Naive B cell (primary cell): ENCODE results near the gene STK39. TPM values are rescaled to one million over a fixed set of nuclear protein-coding genes. Genes with fewer than 3 reads are reported as not detected.

Experiments used
- ATAC-seq, 2 donors: fragments of 150-1000 bp; cut with Tn5 transposase; 2 replicates each; pipeline ENCODE4 v1.10.0; 2021; ENCODE audit warnings: low read depth in 2 of 2, mild to moderate bottlenecking in 2 of 2, moderate library complexity in 2 of 2
- DNase-seq: peaks from one replicate; pipeline ENCODE4 v3.0.0; 2022
- H3K27ac Mint-ChIP-seq, 6 donors: one replicate each; pipeline ENCODE4 v1.8.0; 2020 to 2022; ENCODE audit warnings: mild to moderate bottlenecking in 6 of 6, mixed read lengths in 6 of 6, moderate library complexity in 5 of 6, inconsistent platforms in 2 of 6
- H3K27me3 Mint-ChIP-seq, 3 donors: one replicate each; pipeline ENCODE4 v1.8.0; 2021 to 2022; ENCODE audit warnings: mixed read lengths in 3 of 3, mild to moderate bottlenecking in 1 of 3
- H3K36me3 Mint-ChIP-seq, 2 donors: one replicate each; pipeline ENCODE4 v1.8.0; 2020 to 2022; ENCODE audit warnings: mixed read lengths in 2 of 2, inconsistent platforms in 1 of 2, mild to moderate bottlenecking in 1 of 2
- H3K4me1 Mint-ChIP-seq, 3 donors: one replicate each; pipeline ENCODE4 v1.8.0; 2020 to 2022; ENCODE audit warnings: mixed read lengths in 3 of 3, inconsistent platforms in 1 of 3, mild to moderate bottlenecking in 1 of 3, moderate library complexity in 1 of 3
- H3K4me3 Mint-ChIP-seq, 8 donors: one replicate each; pipeline ENCODE4 v1.8.0; 2020 to 2022; ENCODE audit warnings: mild to moderate bottlenecking in 8 of 8, mixed read lengths in 8 of 8, moderate library complexity in 8 of 8, inconsistent platforms in 2 of 8
- H3K9me3 Mint-ChIP-seq, 7 donors: one replicate each; pipeline ENCODE4 v1.8.0; 2020 to 2022; ENCODE audit warnings: mixed read lengths in 7 of 7, mild to moderate bottlenecking in 5 of 7, inconsistent platforms in 2 of 7, moderate library complexity in 1 of 7
- polyA plus RNA-seq, 6 donors: library from polyadenylated mRNA; unstranded; fragments of 300-500 nt; fragmentation: Illumina TruSeq; gene quantifications; one replicate each; pipeline ENCODE4 v1.2.3, GENCODE V29; 2021; ENCODE audit warnings: low read depth in 6 of 6

STK39 gene
- polyA plus RNA-seq, 6 donors from 2014 or later, result 1.3 to 2.9 (median 1.5) TPM

DNA sequence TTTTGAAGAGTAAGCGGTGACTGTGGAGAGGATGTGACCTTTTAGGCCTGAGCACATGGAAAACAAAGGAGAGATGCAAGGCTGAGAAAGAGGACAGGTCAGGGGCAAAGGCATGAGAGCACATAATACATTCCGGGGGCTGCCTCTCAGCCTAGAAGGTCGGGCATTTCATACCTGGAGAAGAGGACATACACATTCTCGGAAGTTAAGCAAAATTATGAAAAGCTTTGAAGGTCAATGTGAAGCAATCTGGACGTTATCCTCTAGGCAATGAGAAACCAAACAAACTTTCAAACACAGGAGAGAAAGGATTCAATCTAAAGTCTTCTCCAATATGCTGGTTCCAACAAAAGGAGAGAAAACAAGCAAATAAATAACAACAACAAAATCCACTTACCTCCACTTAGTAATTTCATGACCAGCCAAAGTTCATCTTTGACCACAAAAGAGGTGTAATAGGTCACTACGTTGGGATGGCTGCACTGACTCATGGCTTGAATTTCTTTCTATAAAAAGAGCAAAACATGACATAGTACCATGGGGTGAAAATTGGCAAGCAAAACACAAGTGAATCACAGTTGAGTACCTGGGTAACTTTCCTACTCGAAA, 80.4 kb downstream of the STK39 start:
- DNase-seq (no peak), ATAC-seq (no peak)
- Mint-ChIP-seq H3K27ac (peak overlapping the region in 1 of 6 donors; percentile 53), H3K9me3 (no peaks in the 10 kb centered on the region), H3K36me3 (peaks cover 0 to 10% of the 10 kb centered on the region in 2 donors), H3K4me1 (peaks cover 17 to 23% (median 19%) of the 10 kb centered on the region in 3 donors), H3K27me3 (no peaks in the 10 kb centered on the region), H3K4me3 (no peak overlapping the region)

- Mint-ChIP-seq H3K9me3 (no peaks in the 10 kb centered on the region), H3K27me3 (no peaks in the 10 kb centered on the region), H3K36me3 (peaks cover 0 to 10% of the 10 kb centered on the region in 2 donors), H3K27ac (peak overlapping the region in 2 of 6 donors; percentile 39 to 53), H3K4me3 (no peak overlapping the region), H3K4me1 (peaks cover 17 to 23% (median 19%) of the 10 kb centered on the region in 3 donors)
- DNase-seq (no peak), ATAC-seq (peak in 1 of 2 donors; percentile 43)
Observed at GRCh38 chr2:168165985-168166901, 81.2 kb downstream of the STK39 start.

GRCh38 chr2:168165397-168165796, 82.0 kb downstream of the STK39 start:
- Mint-ChIP-seq H3K4me3 (no peak overlapping the region), H3K4me1 (peaks cover 15 to 19% (median 17%) of the 10 kb centered on the region in 3 donors), H3K36me3 (peaks cover 0 to 10% of the 10 kb centered on the region in 2 donors), H3K27ac (peak overlapping the region in 1 of 6 donors; percentile 39), H3K9me3 (no peaks in the 10 kb centered on the region), H3K27me3 (no peaks in the 10 kb centered on the region)
- DNase-seq (no peak), ATAC-seq (peak; percentile 35 to 50)

DNA sequence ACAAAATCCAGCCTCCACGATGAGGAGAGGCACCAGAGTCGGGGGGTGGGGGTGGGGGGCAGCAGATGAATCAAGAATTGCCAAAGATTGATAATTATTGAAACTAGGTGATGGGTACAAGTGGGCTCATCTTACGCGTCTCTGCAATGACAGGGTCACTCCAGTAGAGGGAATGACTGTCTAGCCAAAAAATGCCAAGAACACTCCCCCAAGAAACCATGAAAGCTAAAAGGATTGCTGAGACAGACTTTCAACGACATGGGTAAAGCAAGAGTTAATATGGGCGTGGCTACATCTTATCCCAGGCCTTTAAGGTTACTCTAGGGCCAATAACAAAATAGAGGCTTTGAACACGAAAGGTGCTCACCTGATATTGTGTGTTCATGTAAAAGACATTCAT, 86.5 kb downstream of the STK39 start:
- peaks cover 0 to 10% of the 10 kb centered on the region in 2 donors for H3K36me3 Mint-ChIP-seq
- no peak for ATAC-seq

GRCh38 chr2:168159754-168160585, 87.4 kb downstream of the STK39 start:
- Mint-ChIP-seq H3K9me3 (no peaks in the 10 kb centered on the region), H3K4me3 (no peak overlapping the region), H3K36me3 (peaks cover 0 to 16% of the 10 kb centered on the region in 2 donors), H3K4me1 (no peaks in the 10 kb centered on the region), H3K27me3 (no peaks in the 10 kb centered on the region), H3K27ac (peak overlapping the region in 1 of 6 donors; percentile 42)
- ATAC-seq (no peak), DNase-seq (no peak)

More for the DNA sequence above, 86.5 kb downstream of the STK39 start:
- Mint-ChIP-seq H3K9me3 (no peaks in the 10 kb centered on the region), H3K27ac (no peak overlapping the region), H3K4me1 (peaks cover 4 to 9% (median 6%) of the 10 kb centered on the region in 3 donors), H3K4me3 (no peak overlapping the region), H3K27me3 (no peaks in the 10 kb centered on the region)
- DNase-seq, result no peak

GRCh38 chr2:168158586-168158985, 88.8 kb downstream of the STK39 start:
- Mint-ChIP-seq H3K36me3 (peaks cover 0 to 11% of the 10 kb centered on the region in 2 donors), H3K27ac (no peak overlapping the region), H3K4me3 (no peak overlapping the region), H3K27me3 (no peaks in the 10 kb centered on the region), H3K9me3 (no peaks in the 10 kb centered on the region), H3K4me1 (no peaks in the 10 kb centered on the region)
- ATAC-seq (no peak), DNase-seq (no peak)

- DNase-seq, result no peak
- Mint-ChIP-seq H3K4me1 (no peaks in the 10 kb centered on the region), H3K36me3 (peaks cover 0 to 5% of the 10 kb centered on the region in 2 donors), H3K27ac (no peak overlapping the region), H3K4me3 (no peak overlapping the region), H3K9me3 (no peaks in the 10 kb centered on the region), H3K27me3 (no peaks in the 10 kb centered on the region)
- no peak for ATAC-seq
Observed at GRCh38 chr2:168157926-168158325, 89.5 kb downstream of the STK39 start.

DNA sequence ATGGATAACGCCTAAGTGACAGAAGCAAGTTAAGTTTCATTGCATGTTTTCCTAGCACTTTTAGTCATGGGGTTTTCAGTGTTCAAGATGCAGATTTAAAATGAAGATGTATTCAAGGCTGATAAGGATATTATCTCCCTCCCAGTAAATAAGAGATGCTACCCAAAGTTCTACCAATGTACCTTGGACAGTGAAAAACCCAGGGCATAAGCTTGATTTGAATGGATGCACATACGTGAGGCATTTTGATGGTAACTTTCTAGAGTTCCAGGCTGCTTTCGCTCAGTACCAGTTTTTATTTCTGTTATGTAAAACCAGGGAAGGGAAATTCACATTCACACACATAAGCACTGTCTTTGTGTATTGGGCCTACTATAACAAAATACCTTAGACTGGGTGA, 90.3 kb downstream of the STK39 start:
- DNase-seq (no peak), ATAC-seq (no peak)
- no peak overlapping the region for H3K4me3 Mint-ChIP-seq
- H3K27me3 Mint-ChIP-seq, result no peaks in the 10 kb centered on the region
- H3K9me3 Mint-ChIP-seq, result no peaks in the 10 kb centered on the region
- H3K27ac Mint-ChIP-seq, result no peak overlapping the region
- peaks cover 0 to 5% of the 10 kb centered on the region in 2 donors for H3K36me3 Mint-ChIP-seq
- no peaks in the 10 kb centered on the region for H3K4me1 Mint-ChIP-seq

DNA sequence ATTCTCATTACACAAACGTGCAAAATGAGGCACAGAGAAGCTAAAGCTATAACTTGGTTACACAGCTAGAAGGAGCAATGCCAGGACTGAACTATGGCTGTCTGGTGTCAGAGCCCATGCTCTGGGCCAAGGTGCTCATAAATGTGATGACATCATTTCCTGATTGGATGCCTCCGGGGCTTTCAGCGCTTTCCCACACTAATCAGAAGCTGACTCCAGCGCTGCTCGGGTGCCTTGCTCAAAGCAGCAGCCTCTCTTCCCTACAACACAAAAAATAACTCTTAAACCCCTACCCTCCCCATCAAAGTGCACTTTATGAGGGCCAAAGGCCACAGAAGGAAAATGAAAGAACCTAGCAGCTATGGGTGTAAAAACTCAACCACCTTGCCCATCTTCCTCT, 90.7 kb downstream of the STK39 start:
- Mint-ChIP-seq H3K36me3 (peaks cover 0 to 5% of the 10 kb centered on the region in 2 donors), H3K27me3 (no peaks in the 10 kb centered on the region), H3K9me3 (no peaks in the 10 kb centered on the region), H3K4me3 (no peak overlapping the region), H3K4me1 (no peaks in the 10 kb centered on the region), H3K27ac (no peak overlapping the region)
- no peak for DNase-seq
- no peak for ATAC-seq

DNA sequence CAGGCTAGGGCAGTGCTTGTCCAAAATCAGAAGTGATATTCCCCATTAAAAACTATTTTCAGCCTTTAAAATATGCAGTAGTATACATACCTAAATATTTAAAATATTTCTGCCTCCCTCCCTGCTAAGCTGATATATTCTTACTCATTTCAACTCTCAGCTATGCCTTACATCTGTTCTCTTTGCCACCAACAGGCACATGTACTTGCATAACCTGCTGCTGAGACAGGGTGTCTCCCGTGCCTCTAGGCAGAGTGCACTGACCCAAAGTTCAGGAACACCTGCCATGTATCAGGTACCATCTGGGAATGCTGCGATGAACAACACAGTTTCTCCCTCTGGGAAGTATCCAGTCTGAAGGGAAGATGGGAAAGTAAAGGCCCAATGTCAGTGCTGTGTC, 91.7 kb downstream of the STK39 start:
- Mint-ChIP-seq H3K9me3 (no peaks in the 10 kb centered on the region), H3K4me3 (no peak overlapping the region), H3K36me3 (peaks cover 0 to 5% of the 10 kb centered on the region in 2 donors), H3K27ac (peak overlapping the region in 2 of 6 donors; percentile 5 to 76), H3K4me1 (no peaks in the 10 kb centered on the region), H3K27me3 (no peaks in the 10 kb centered on the region)
- DNase-seq, result no peak
- ATAC-seq, result no peak

DNA sequence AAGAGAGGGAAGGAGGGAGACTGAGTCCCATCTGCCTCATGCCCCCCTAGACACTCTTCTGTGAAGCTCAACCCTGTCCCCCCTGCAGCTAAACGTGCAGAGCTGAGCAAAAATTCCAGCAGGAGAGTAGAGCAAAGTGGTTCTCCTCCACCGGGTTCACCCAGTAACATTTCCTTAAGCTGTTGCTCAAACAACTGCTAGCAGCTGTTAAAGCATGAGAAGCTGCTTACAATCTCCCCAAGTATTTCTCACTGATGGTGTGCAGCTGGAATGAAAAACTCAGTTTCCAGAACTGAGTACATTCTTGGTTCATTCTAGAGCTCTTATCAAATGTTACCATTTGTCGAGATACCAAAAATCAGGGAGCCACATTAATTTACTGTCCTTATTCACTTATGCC, 92.3 kb downstream of the STK39 start:
- Mint-ChIP-seq H3K4me3 (no peak overlapping the region), H3K27ac (no peak overlapping the region), H3K27me3 (no peaks in the 10 kb centered on the region), H3K36me3 (peaks cover 0 to 5% of the 10 kb centered on the region in 2 donors), H3K9me3 (no peaks in the 10 kb centered on the region), H3K4me1 (no peaks in the 10 kb centered on the region)
- DNase-seq (no peak), ATAC-seq (no peak)

- no peaks in the 10 kb centered on the region for H3K4me1 Mint-ChIP-seq
- H3K4me3 Mint-ChIP-seq, result no peak overlapping the region
- no peak for DNase-seq
- ATAC-seq, result no peak
- no peaks in the 10 kb centered on the region for H3K9me3 Mint-ChIP-seq
- peaks cover 0 to 5% of the 10 kb centered on the region in 2 donors for H3K36me3 Mint-ChIP-seq
- no peak overlapping the region for H3K27ac Mint-ChIP-seq
- H3K27me3 Mint-ChIP-seq, result no peaks in the 10 kb centered on the region
Observed at GRCh38 chr2:168152902-168153530, 94.4 kb downstream of the STK39 start.

DNA sequence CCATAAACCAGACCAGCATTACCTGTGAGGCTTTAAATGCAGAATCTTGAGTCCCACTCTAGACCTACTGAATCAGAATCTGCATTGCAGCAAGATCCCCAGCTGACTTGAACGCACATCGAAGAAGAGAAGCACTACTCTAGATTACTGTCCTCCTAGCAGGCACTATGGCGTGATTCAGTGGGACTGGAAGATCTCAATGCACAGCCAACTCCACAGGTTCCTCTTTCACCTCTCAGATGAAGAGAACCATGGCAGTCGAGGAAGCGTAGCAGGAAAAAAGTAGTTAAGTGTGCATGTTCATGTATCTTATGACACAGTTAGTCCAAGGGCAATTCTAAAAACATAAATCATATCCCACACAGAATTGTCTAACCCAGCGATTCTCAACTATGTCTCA, 97.4 kb downstream of the STK39 start:
- Mint-ChIP-seq H3K27me3 (no peaks in the 10 kb centered on the region), H3K4me1 (no peaks in the 10 kb centered on the region), H3K9me3 (no peaks in the 10 kb centered on the region), H3K27ac (no peak overlapping the region), H3K36me3 (no peaks in the 10 kb centered on the region), H3K4me3 (no peak overlapping the region)
- DNase-seq (no peak), ATAC-seq (no peak)
